WTC11 (cell line): Measurements from ENCODE around the gene COL5A1. TPM values are rescaled to one million over a fixed set of nuclear protein-coding genes. Genes with fewer than 3 reads are reported as not detected.

Experiments
- ATAC-seq: fragments of 200-7000 bp; cut with Tn5 transposase; 2 replicates; pipeline ENCODE4 v1.10.0; 2021; ENCODE audit warnings: mild to moderate bottlenecking, moderate library complexity
- CTCF ChIA-PET: fragments of 300-600 bp; sonication (Branson Sonifier 250); formaldehyde crosslinking; loops from one replicate; lab custom pipeline; 2021; ENCODE audit warnings: antibody characterized with exemption; lab: Charles Lee
- POLR2A ChIA-PET: fragments of 350-600 bp; sonication (Branson Sonifier 250); formaldehyde crosslinking; loops from one replicate; lab custom pipeline; 2021; ENCODE audit warnings: antibody characterized with exemption; lab: Charles Lee
- DNase-seq: peaks from one replicate; pipeline ENCODE4 v3.0.0; 2021; ENCODE audit warnings: low spot score
- H3K27ac Mint-ChIP-seq: 2 replicates; pipeline ENCODE4 v1.8.0; 2021; ENCODE audit warnings: mixed read lengths
- H3K27me3 Mint-ChIP-seq: 2 replicates; pipeline ENCODE4 v1.8.0; 2021; ENCODE audit warnings: low read depth, mild to moderate bottlenecking, moderate library complexity, mixed read lengths
- H3K36me3 Mint-ChIP-seq: 2 replicates; pipeline ENCODE4 v1.8.0; 2021; ENCODE audit warnings: mixed read lengths
- H3K4me1 Mint-ChIP-seq: 2 replicates; pipeline ENCODE4 v1.8.0; 2022; ENCODE audit warnings: mixed read lengths
- H3K4me3 Mint-ChIP-seq: 2 replicates; pipeline ENCODE4 v1.8.0; 2021; ENCODE audit warnings: mild to moderate bottlenecking, moderate library complexity, mixed read lengths
- H3K9me3 Mint-ChIP-seq: 2 replicates; pipeline ENCODE4 v1.8.0; 2021; ENCODE audit warnings: mixed read lengths
- AR ChIP-seq: fragments of 250-450 bp; sonication (Bioruptor Pico); IDR thresholded peaks from 2 replicates; pipeline ENCODE4 v1.9.0; 2021; ENCODE audit warnings: mild to moderate bottlenecking
- E2F1 ChIP-seq: sonication (generic); formaldehyde crosslinking; IDR thresholded peaks from 2 replicates; pipeline ENCODE4 v1.8.0; 2022; ENCODE audit warnings: mild to moderate bottlenecking, missing genetic modification reagents
- FOXP1 ChIP-seq: sonication (generic); formaldehyde crosslinking; IDR thresholded peaks from 2 replicates; pipeline ENCODE4 v1.8.0; 2022; ENCODE audit warnings: missing genetic modification reagents, mild to moderate bottlenecking, moderate library complexity, borderline replicate concordance
- IRF1 ChIP-seq: sonication (generic); formaldehyde crosslinking; IDR thresholded peaks from 2 replicates; pipeline ENCODE4 v1.8.0; 2023; ENCODE audit warnings: missing genetic modification reagents
- IRF2 ChIP-seq: sonication (generic); formaldehyde crosslinking; IDR thresholded peaks from 2 replicates; pipeline ENCODE4 v1.8.0; 2022; ENCODE audit warnings: low read depth, missing genetic modification reagents, borderline replicate concordance
- MYBL2 ChIP-seq: sonication (generic); formaldehyde crosslinking; IDR thresholded peaks from 2 replicates; pipeline ENCODE4 v1.8.1; 2023; ENCODE audit warnings: mild to moderate bottlenecking, moderate library complexity, missing genetic modification reagents
- NR1H2 ChIP-seq: sonication (generic); formaldehyde crosslinking; IDR thresholded peaks from 2 replicates; pipeline ENCODE4 v1.9.0; 2021; ENCODE audit warnings: mild to moderate bottlenecking, moderate library complexity, missing genetic modification reagents
- NR2C2 ChIP-seq: sonication (generic); formaldehyde crosslinking; IDR thresholded peaks from 2 replicates; pipeline ENCODE4 v1.8.0; 2022; ENCODE audit warnings: mild to moderate bottlenecking, missing genetic modification reagents
- PREB ChIP-seq: sonication (generic); formaldehyde crosslinking; IDR thresholded peaks from 2 replicates; pipeline ENCODE4 v1.8.1; 2022; ENCODE audit warnings: mild to moderate bottlenecking, missing genetic modification reagents, moderate library complexity, borderline replicate concordance
- RELA ChIP-seq: sonication (generic); formaldehyde crosslinking; IDR thresholded peaks from 2 replicates; pipeline ENCODE4 v1.8.1; 2022; ENCODE audit warnings: missing genetic modification reagents, mild to moderate bottlenecking, borderline replicate concordance
- TCF7 ChIP-seq: sonication (generic); formaldehyde crosslinking; IDR thresholded peaks from 2 replicates; pipeline ENCODE4 v1.8.0; 2022; ENCODE audit warnings: mild to moderate bottlenecking, low read depth, missing genetic modification reagents, moderate library complexity
- ZNF138 ChIP-seq: sonication (generic); formaldehyde crosslinking; conservative IDR thresholded peaks from 2 replicates; pipeline ENCODE4 v1.8.1; 2022; ENCODE audit warnings: mild to moderate bottlenecking, moderate library complexity, missing genetic modification reagents
- ZNF317 ChIP-seq: sonication (generic); formaldehyde crosslinking; IDR thresholded peaks from 2 replicates; pipeline ENCODE4 v1.8.1; 2023; ENCODE audit warnings: low read depth, mild to moderate bottlenecking, moderate library complexity, missing genetic modification reagents, borderline replicate concordance
- ZNF423 ChIP-seq: fragments of 250-450 bp; sonication (Bioruptor Pico); IDR thresholded peaks from 2 replicates; pipeline ENCODE4 v2.1.2; 2022; ENCODE audit warnings: mild to moderate bottlenecking, moderate library complexity
- total RNA-seq: library from RNA; stranded (reverse); gene quantifications from 3 replicates; pipeline ENCODE4 v1.2.3, GENCODE V29; 2021
- TF ChIP-seq, protein P1 (sequence below): sonication (generic); formaldehyde crosslinking; conservative IDR thresholded peaks from 2 replicates; pipeline ENCODE4 v1.8.1; 2023; ENCODE audit warnings: mild to moderate bottlenecking, low read depth, missing genetic modification reagents, moderate library complexity
- TF ChIP-seq, protein P2 (sequence below): sonication (generic); formaldehyde crosslinking; IDR thresholded peaks from 2 replicates; pipeline ENCODE4 v1.8.0; 2022; ENCODE audit warnings: mild to moderate bottlenecking, missing genetic modification reagents
- TF ChIP-seq, protein P3 (sequence below): sonication (generic); formaldehyde crosslinking; IDR thresholded peaks from 2 replicates; pipeline ENCODE4 v1.8.1; 2023; ENCODE audit warnings: mild to moderate bottlenecking, missing genetic modification reagents, moderate library complexity
- TF ChIP-seq, protein P4 (sequence below): sonication (generic); formaldehyde crosslinking; IDR thresholded peaks from 2 replicates; pipeline ENCODE4 v1.8.0; 2022; ENCODE audit warnings: mild to moderate bottlenecking, missing genetic modification reagents
- TF ChIP-seq, protein P5 (sequence below): fragments of 250-450 bp; sonication (Bioruptor Pico); IDR thresholded peaks from 2 replicates; pipeline ENCODE4 v1.9.0; 2021; ENCODE audit warnings: mild to moderate bottlenecking

The COL5A1 gene
- total RNA-seq, 1 experiment from 2014 or later = 13.5 TPM

GRCh38 chr9:134725605-134725940 lies 84.0 kb downstream of the COL5A1 start (continued):
- TF ChIP-seq, protein P1, sequence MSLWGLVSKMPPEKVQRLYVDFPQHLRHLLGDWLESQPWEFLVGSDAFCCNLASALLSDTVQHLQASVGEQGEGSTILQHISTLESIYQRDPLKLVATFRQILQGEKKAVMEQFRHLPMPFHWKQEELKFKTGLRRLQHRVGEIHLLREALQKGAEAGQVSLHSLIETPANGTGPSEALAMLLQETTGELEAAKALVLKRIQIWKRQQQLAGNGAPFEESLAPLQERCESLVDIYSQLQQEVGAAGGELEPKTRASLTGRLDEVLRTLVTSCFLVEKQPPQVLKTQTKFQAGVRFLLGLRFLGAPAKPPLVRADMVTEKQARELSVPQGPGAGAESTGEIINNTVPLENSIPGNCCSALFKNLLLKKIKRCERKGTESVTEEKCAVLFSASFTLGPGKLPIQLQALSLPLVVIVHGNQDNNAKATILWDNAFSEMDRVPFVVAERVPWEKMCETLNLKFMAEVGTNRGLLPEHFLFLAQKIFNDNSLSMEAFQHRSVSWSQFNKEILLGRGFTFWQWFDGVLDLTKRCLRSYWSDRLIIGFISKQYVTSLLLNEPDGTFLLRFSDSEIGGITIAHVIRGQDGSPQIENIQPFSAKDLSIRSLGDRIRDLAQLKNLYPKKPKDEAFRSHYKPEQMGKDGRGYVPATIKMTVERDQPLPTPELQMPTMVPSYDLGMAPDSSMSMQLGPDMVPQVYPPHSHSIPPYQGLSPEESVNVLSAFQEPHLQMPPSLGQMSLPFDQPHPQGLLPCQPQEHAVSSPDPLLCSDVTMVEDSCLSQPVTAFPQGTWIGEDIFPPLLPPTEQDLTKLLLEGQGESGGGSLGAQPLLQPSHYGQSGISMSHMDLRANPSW = no peak
- TF ChIP-seq FOXP1 (CRISPR knock-in tag) (no peak), TCF7 (CRISPR knock-in tag) (no peak), ZNF423 (CRISPR knock-in tag) (no peak), IRF1 (no peak), ZNF317 (CRISPR knock-in tag) (no peak)
- TF ChIP-seq, protein P2, sequence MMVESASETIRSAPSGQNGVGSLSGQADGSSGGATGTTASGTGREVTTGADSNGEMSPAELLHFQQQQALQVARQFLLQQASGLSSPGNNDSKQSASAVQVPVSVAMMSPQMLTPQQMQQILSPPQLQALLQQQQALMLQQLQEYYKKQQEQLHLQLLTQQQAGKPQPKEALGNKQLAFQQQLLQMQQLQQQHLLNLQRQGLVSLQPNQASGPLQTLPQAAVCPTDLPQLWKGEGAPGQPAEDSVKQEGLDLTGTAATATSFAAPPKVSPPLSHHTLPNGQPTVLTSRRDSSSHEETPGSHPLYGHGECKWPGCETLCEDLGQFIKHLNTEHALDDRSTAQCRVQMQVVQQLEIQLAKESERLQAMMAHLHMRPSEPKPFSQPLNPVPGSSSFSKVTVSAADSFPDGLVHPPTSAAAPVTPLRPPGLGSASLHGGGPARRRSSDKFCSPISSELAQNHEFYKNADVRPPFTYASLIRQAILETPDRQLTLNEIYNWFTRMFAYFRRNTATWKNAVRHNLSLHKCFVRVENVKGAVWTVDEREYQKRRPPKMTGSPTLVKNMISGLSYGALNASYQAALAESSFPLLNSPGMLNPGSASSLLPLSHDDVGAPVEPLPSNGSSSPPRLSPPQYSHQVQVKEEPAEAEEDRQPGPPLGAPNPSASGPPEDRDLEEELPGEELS (CRISPR knock-in tag) = no peak
- TF ChIP-seq, protein P3, sequence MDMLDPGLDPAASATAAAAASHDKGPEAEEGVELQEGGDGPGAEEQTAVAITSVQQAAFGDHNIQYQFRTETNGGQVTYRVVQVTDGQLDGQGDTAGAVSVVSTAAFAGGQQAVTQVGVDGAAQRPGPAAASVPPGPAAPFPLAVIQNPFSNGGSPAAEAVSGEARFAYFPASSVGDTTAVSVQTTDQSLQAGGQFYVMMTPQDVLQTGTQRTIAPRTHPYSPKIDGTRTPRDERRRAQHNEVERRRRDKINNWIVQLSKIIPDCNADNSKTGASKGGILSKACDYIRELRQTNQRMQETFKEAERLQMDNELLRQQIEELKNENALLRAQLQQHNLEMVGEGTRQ = no peak

DNA sequence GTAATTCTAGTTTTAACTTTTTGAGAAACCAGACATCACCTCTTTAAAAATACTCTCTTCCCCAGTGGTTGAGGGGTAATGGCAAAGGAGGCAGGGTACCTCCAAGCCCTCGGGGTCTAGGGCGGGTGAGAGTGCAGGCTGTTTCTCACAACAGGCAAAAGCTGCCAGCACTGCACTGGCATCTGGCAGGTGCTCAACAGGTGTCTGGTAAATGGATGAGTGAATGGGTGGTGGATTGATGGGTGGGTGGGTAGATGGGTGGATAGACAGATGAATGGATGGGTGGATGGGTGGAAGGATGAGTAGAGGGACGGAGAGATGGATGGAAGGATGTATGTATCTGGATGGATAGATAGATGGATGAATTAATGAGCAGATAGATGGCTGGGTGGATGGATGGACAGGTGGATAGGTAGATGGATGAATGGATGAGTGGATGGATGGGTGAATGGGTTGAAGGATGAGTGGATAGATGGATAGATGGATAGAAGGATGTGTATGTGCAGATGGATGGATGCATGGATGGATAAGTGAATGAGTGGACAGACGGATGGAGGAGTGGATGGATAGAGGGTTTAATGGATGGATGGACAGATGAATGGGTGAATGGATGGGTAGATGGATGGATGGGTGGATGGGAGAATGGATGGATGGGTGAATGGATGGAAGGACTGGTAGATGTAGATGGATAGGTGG lies 84.6 kb downstream of the COL5A1 start:
- DNase-seq = no peak
- CTCF ChIA-PET = no interaction called here
- Mint-ChIP-seq H3K36me3 (peaks cover 13% of the 10 kb centered on the region), H3K27ac (no peak overlapping the region), H3K27me3 (no peaks in the 10 kb centered on the region), H3K9me3 (peaks cover 6% of the 10 kb centered on the region), H3K4me1 (peaks cover 3% of the 10 kb centered on the region; the same call in 1 of the 2 replicates), H3K4me3 (no peak overlapping the region)
- ATAC-seq = no peak
- POLR2A ChIA-PET = no interaction called here
- TF ChIP-seq RELA (CRISPR knock-in tag) (no peak), PREB (CRISPR knock-in tag) (no peak), AR (CRISPR knock-in tag) (no peak), ZNF138 (CRISPR knock-in tag) (no peak), NR2C2 (CRISPR knock-in tag) (no peak), IRF2 (CRISPR knock-in tag) (no peak), NR1H2 (CRISPR knock-in tag) (no peak), E2F1 (CRISPR knock-in tag) (no peak), MYBL2 (no peak)
- TF ChIP-seq, protein P1 = no peak
- TF ChIP-seq, protein P4, sequence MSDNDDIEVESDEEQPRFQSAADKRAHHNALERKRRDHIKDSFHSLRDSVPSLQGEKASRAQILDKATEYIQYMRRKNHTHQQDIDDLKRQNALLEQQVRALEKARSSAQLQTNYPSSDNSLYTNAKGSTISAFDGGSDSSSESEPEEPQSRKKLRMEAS (CRISPR knock-in tag) = no peak
- TF ChIP-seq, protein P5, sequence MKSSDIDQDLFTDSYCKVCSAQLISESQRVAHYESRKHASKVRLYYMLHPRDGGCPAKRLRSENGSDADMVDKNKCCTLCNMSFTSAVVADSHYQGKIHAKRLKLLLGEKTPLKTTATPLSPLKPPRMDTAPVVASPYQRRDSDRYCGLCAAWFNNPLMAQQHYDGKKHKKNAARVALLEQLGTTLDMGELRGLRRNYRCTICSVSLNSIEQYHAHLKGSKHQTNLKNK (CRISPR knock-in tag) = no peak
